GM21723 (cell line): ENCODE measurements around the gene AUH.
"Not testable (repeated sequence)": the region's sequence is repeated elsewhere in the genome, so short reads cannot be mapped to it uniquely, and the experiment has no call there.

ENCODE experiments used
- ATAC-seq: cut with Tn5 transposase; IDR thresholded peaks from one replicate; pipeline ENCODE4 v1.9.1; 2021; ENCODE audit warnings: mild to moderate bottlenecking, moderate library complexity; ENCODE audit not compliant: unreplicated experiment

AUH gene

GRCh38 chr9:91382298-91382697, 20.6 kb upstream of the AUH start:
- no peak for ATAC-seq

GRCh38 chr9:91379426-91379825, 17.7 kb upstream of the AUH start:
- ATAC-seq: no peak

GRCh38 chr9:91378695-91379127, 17.0 kb upstream of the AUH start:
- ATAC-seq: no peak

GRCh38 chr9:91378054-91378453, 16.3 kb upstream of the AUH start:
- not testable (repeated sequence) for ATAC-seq

GRCh38 chr9:91376239-91376638, 14.5 kb upstream of the AUH start:
- no peak for ATAC-seq

GRCh38 chr9:91374939-91375338, 13.2 kb upstream of the AUH start:
- ATAC-seq: no peak

- ATAC-seq: no peak
Measured at GRCh38 chr9:91371894-91372293, 10.2 kb upstream of the AUH start.

GRCh38 chr9:91370006-91370405, 8.3 kb upstream of the AUH start:
- not testable (repeated sequence) for ATAC-seq

- ATAC-seq: no peak
Measured at GRCh38 chr9:91364702-91365101, 3.0 kb upstream of the AUH start.

- no peak for ATAC-seq
Measured at GRCh38 chr9:91364005-91364404, 2.3 kb upstream of the AUH start.

- no peak for ATAC-seq
Measured at GRCh38 chr9:91362051-91362611, 413 bp upstream of the AUH start.

- peak; percentile 36 for ATAC-seq
Measured at GRCh38 chr9:91360551-91361290, 997 bp downstream of the AUH start.

GRCh38 chr9:91359734-91360470, 1.8 kb downstream of the AUH start:
- ATAC-seq: no peak

- no peak for ATAC-seq
Measured at GRCh38 chr9:91359083-91359482, 2.6 kb downstream of the AUH start.

GRCh38 chr9:91354881-91355280, 6.8 kb downstream of the AUH start:
- ATAC-seq: no peak

GRCh38 chr9:91349115-91349555, 12.6 kb downstream of the AUH start:
- no peak for ATAC-seq

GRCh38 chr9:91348191-91348807, 13.4 kb downstream of the AUH start:
- ATAC-seq: no peak

- no peak for ATAC-seq
Measured at GRCh38 chr9:91347377-91347776, 14.3 kb downstream of the AUH start.

- no peak for ATAC-seq
Measured at GRCh38 chr9:91346644-91347043, 15.1 kb downstream of the AUH start.

GRCh38 chr9:91345978-91346377, 15.7 kb downstream of the AUH start:
- ATAC-seq: no peak

- no peak for ATAC-seq
Measured at GRCh38 chr9:91342575-91342974, 19.1 kb downstream of the AUH start.

GRCh38 chr9:91341749-91342148, 20.0 kb downstream of the AUH start:
- ATAC-seq: no peak
